Measurements from ENCODE around the gene PRKN.
"Not testable (repeated sequence)": the region's sequence is repeated elsewhere in the genome, so short reads cannot be mapped to it uniquely, and the experiment has no call there.

Gene PRKN

GRCh38 chr6:161315246-161315917 is 1412.2 kb downstream of the PRKN start:
- DNase-seq = not testable (repeated sequence)

DNA sequence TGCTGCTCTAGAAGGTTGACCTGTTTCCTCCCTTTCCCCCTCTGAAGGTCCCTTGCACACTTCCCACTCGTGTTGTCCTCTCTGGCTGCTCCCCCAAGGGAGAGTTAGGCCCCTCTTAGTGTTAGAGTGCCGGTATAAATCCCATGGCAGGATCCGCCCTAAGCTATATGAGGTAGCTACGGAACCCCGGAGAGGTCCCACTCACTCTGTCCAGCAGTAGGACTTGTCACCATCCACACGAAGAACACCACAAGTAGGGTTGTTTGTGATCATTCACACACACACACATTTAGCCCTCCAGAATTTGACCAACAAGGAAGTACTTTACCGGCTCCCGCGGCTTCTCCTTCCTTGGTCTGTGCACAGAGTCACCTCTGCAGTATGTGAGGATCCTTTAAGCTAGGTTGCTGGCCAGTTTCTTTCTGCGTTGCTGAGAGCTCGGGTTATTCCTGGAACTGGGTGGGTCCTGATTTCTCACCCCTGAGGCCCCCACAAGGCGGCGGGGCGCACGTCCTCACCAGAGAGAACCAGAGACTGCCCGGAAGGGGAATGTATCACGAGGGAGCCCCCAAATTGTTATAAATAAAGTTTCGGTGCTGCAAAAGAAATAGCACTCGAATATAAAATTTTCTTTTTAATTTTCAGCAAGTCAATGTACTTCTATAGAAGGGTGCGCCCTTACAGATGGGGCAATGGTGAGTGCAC is 1412.9 kb downstream of the PRKN start:
- DNase-seq = not testable (repeated sequence)

GRCh38 chr6:161313940-161314509 is 1413.5 kb downstream of the PRKN start:
- DNase-seq = no peak

DNA sequence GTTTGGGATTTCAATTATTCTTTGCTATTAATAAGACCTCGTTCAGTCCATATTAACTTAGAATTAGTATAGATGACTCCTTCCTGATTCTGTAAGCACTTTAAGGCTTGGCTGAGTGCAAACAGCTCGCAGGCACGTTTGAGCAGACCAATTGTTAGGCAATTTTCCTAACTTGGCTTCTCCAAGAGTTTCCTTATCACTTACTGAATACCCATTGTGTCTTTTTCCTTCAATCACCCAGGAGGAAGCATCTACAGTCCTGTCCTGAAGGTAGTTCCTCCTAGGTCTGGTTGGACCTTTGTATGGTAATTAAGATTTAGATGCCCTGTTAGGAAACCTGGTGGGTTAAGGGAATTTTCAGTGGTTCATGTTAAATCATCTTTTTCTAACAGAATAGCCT is 1414.1 kb downstream of the PRKN start:
- not testable (repeated sequence) for DNase-seq

- not testable (repeated sequence) for DNase-seq
These were observed 1417.8 kb downstream of the PRKN start for GRCh38 chr6:161309774-161310173.

- no peak for DNase-seq
These were observed 1419.4 kb downstream of the PRKN start for GRCh38 chr6:161308075-161308655.

GRCh38 chr6:161305860-161306259 is 1421.7 kb downstream of the PRKN start:
- no peak for DNase-seq

GRCh38 chr6:161303628-161304340 is 1423.8 kb downstream of the PRKN start:
- DNase-seq = no peak

DNA sequence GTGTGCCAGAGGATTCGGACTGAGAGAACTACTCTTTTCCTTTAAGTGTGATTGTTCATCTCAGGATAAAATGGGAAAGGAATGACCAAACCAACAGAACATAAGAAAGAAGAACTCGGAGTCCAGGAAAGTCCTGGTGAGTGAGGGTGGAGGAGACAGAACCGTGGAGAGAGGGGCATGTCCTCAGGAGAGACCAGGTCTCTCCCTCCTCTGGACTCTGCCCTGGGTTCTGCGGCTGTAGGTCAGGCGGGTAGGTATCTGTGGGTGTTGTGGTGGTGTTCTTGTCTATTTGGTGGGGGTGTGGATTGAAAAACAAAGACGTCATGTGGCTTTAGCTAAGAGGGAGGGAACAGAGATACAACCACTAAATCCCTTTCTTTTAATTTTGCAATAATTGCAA is 1424.6 kb downstream of the PRKN start:
- no peak for DNase-seq

DNA sequence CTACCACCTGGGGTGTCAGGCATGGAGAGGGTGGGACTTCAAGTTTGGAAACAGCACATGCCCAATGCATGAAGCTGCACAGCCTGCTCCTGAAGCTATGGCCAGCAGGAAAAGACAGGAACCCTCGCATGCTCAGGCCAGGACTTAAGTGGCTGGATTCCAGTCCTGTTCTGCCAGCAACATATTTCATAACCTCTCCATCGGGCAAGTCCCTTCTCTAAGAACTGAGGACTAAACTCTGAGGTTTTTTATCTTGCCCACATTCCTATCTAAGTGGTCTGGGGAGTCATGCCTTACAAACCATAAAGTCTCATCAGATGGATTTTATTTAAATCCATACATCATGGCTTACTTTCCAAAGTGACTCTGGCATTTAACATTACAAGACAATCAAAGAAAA is 1426.2 kb downstream of the PRKN start:
- DNase-seq = no peak

DNA sequence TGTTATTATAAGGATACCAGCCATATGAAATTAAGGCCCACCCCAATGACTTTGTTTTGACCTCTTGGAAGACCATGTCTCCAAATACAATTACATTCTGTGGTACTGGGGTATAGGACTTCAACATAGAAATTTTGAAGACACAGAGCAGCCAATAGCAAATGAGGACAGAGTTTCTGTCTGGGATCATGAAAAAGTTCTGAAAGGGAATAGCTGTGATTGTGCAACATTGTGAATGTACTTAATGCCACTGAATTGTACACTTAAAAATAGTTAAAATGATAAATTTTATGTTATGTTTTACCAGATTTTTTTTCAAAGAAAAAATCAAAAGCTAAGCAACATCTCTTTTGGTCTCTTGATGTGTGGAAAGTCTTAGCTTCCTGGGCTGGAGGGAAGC is 1426.7 kb downstream of the PRKN start:
- DNase-seq = no peak

DNA sequence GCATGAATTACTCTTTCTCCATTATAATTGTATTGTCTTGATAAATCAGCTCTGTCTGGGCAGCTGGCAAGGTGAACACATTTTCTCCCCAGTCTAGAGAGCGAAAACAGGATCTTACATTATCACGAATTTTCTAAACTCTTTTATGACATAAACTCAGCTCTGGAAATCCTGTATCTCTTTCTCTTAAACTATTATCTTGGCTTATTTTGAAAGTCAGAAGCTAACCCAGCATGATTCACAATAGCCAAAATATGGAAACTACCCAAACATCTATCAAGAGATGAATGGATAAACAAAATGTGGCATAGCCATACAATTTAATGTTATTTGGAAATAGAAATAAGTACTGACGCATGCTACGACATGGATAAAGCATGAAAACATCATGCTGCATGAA is 1427.8 kb downstream of the PRKN start:
- no peak for DNase-seq

All from NCI-H2081 (cell line).